ENCODE results near the gene TNS4. TPM values are rescaled to one million over a fixed set of nuclear protein-coding genes. Genes with fewer than 3 reads are reported as not detected.

TNS4 gene
- total and polyA plus RNA-seq, 2 of the 4 experiments (the other 2 are of a cell fraction) = not detected

DNA sequence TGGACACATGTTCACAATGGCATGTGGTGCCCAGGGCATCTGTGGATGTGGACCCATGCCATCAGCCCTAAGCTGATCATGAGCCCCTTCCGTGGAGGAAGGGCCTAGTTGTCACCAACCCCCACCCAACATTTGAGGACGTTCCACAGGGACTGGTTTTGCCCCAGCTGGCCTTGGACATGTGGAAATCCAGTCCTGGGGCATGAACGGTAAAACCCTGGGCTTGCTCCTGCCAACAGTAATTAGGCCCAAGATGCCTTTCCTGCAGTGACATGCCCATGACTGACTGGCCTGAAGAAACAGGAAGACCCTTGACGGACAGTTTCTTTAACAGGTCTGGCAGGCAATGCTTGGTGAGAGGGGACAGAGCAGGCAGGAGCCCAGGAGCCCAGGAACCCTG lies 7.7 kb downstream of the TNS4 start:
- H3K9me1 ChIP-seq (ENCODE audit: insufficient read depth, low read length) = peaks cover 22% of the 10 kb centered on the region
- peak overlapping the region; percentile 38 for H2BK5ac ChIP-seq (ENCODE audit: low read depth, low read length, poor library complexity, severe bottlenecking)
- peaks cover 30% of the 10 kb centered on the region for H3K4me1 ChIP-seq (ENCODE audit: control insufficient read depth, insufficient read depth, low read length)
- WGBS, 2 experiments (ENCODE audit: extremely low coverage in 2 of 2, insufficient read length in 1 of 2) = 80% methylated on average over 2 of the region's 4 CpGs; no CpG with 5 or more reads in 1 of the 2 experiments
- BruUV-seq (replicated peaks) = no TSS peak
- no peaks in the 10 kb centered on the region for H3K9me3 ChIP-seq (ENCODE audit: control insufficient read depth, insufficient read depth, low read length)
- TF ChIP-seq BHLHE40 (IDR thresholded peaks at IDR 0.05; ENCODE audit: low read depth, low read length) = no peak
- TF ChIP-seq POLR2A (IDR thresholded peaks at IDR 0.05; ENCODE audit: low read depth, low read length) = no peak
- TF ChIP-seq MAFK (IDR thresholded peaks at IDR 0.05; ENCODE audit: low read depth, low read length) = no peak
- TF ChIP-seq RFX5 (IDR thresholded peaks at IDR 0.05; ENCODE audit: low read depth, low read length) = no peak
- no peak for TF ChIP-seq RAD21 (IDR thresholded peaks at IDR 0.05; ENCODE audit: low read length)
- TF ChIP-seq NFE2L2 (IDR thresholded peaks at IDR 0.05; ENCODE audit: low read depth, low read length) = no peak
- TF ChIP-seq FOS (IDR thresholded peaks at IDR 0.05; ENCODE audit: low read depth, low read length) = no peak
- TF ChIP-seq MXI1 (IDR thresholded peaks at IDR 0.05; ENCODE audit: borderline replicate concordance, low read depth, low read length) = no peak
- TF ChIP-seq, protein P1, sequence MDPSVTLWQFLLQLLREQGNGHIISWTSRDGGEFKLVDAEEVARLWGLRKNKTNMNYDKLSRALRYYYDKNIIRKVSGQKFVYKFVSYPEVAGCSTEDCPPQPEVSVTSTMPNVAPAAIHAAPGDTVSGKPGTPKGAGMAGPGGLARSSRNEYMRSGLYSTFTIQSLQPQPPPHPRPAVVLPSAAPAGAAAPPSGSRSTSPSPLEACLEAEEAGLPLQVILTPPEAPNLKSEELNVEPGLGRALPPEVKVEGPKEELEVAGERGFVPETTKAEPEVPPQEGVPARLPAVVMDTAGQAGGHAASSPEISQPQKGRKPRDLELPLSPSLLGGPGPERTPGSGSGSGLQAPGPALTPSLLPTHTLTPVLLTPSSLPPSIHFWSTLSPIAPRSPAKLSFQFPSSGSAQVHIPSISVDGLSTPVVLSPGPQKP (IDR thresholded peaks at IDR 0.05; ENCODE audit: borderline replicate concordance, low read depth, low read length) = no peak
- no peak for TF ChIP-seq CHD1 (IDR thresholded peaks at IDR 0.05; ENCODE audit: low read depth, low read length)
- TF ChIP-seq, protein P2, sequence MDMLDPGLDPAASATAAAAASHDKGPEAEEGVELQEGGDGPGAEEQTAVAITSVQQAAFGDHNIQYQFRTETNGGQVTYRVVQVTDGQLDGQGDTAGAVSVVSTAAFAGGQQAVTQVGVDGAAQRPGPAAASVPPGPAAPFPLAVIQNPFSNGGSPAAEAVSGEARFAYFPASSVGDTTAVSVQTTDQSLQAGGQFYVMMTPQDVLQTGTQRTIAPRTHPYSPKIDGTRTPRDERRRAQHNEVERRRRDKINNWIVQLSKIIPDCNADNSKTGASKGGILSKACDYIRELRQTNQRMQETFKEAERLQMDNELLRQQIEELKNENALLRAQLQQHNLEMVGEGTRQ (IDR thresholded peaks at IDR 0.05; ENCODE audit: low read depth, low read length) = no peak
- no peak for TF ChIP-seq RCOR1 (IDR thresholded peaks at IDR 0.05; ENCODE audit: insufficient replicate concordance, low read length)
- TF ChIP-seq, protein P3, sequence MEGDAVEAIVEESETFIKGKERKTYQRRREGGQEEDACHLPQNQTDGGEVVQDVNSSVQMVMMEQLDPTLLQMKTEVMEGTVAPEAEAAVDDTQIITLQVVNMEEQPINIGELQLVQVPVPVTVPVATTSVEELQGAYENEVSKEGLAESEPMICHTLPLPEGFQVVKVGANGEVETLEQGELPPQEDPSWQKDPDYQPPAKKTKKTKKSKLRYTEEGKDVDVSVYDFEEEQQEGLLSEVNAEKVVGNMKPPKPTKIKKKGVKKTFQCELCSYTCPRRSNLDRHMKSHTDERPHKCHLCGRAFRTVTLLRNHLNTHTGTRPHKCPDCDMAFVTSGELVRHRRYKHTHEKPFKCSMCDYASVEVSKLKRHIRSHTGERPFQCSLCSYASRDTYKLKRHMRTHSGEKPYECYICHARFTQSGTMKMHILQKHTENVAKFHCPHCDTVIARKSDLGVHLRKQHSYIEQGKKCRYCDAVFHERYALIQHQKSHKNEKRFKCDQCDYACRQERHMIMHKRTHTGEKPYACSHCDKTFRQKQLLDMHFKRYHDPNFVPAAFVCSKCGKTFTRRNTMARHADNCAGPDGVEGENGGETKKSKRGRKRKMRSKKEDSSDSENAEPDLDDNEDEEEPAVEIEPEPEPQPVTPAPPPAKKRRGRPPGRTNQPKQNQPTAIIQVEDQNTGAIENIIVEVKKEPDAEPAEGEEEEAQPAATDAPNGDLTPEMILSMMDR (conservative IDR thresholded peaks at IDR 0.05; ENCODE audit: low read depth, low read length) = no peak
- no peak for TF ChIP-seq SMC3 (IDR thresholded peaks at IDR 0.05; ENCODE audit: low read depth, low read length)
- TF ChIP-seq MAZ (IDR thresholded peaks at IDR 0.05; ENCODE audit: borderline replicate concordance, low read depth, low read length) = no peak
- no peak for TF ChIP-seq CEBPB (IDR thresholded peaks at IDR 0.05; ENCODE audit: low read depth, low read length)
- dilution Hi-C loops (cut with HindIII; ENCODE audit: low sequenced_read_pairs, unreplicated experiment) (no loop called here), in situ Hi-C loops (cut with MboI; ENCODE audit: low sequenced_read_pairs) (no loop called here), intact Hi-C loops (cut with micrococcal nuclease) (no loop called here)
- no peak overlapping the region for H3K9ac ChIP-seq (ENCODE audit: low read depth, low read length)
- peak overlapping the region; percentile 12 for H4K5ac ChIP-seq (ENCODE audit: low read depth, low read length)
- H4K20me1 ChIP-seq (ENCODE audit: insufficient read depth, low read length) = no peaks in the 10 kb centered on the region
- no peaks in the 10 kb centered on the region; a peak in 1 of 4 replicates for H3K79me1 ChIP-seq (ENCODE audit: low read depth in 1 of 2, low read length in 2 of 2)
- H4K91ac ChIP-seq (ENCODE audit: insufficient read depth, low read depth, low read length) = peak overlapping the region; percentile 78
- peak overlapping the region; percentile 65; the same call in 1 of the 3 replicates for H2BK15ac ChIP-seq (ENCODE audit: low read depth, low read length)
- peak overlapping the region; percentile 6 for H2BK20ac ChIP-seq (ENCODE audit: low read depth, low read length)
- no peak for DNase-seq
- CTCF ChIA-PET = no interaction called here
- H3K36me3 ChIP-seq (ENCODE audit: control insufficient read depth, insufficient read depth, low read length) = no peaks in the 10 kb centered on the region
- no peak overlapping the region for H3K23ac ChIP-seq (ENCODE audit: low read depth, low read length)
- H3K4me3 ChIP-seq (ENCODE audit: insufficient read depth, low read depth, low read length) = no peak overlapping the region
- peak overlapping the region; percentile 45 for H3K18ac ChIP-seq (ENCODE audit: low read depth, low read length)
- H3K4me2 ChIP-seq (ENCODE audit: low read depth, low read length) = no peak overlapping the region
- H2AK5ac ChIP-seq (ENCODE audit: low read depth, low read length) = peak overlapping the region; percentile 71
- H2AFZ ChIP-seq (replicated peaks; ENCODE audit: low read length, poor library complexity) = no peak overlapping the region
- H3K56ac ChIP-seq (ENCODE audit: extremely low read depth, insufficient read depth, low read length) = no peak overlapping the region
- ATAC-seq (ENCODE audit: low read depth) = no peak
- peak overlapping the region; percentile 9; the same call in 1 of the 2 replicates for H3K14ac ChIP-seq (replicated peaks; ENCODE audit: low read depth, low read length)
- POLR2A ChIA-PET (ENCODE audit: unreplicated experiment) = no interaction called here
- H2BK120ac ChIP-seq (ENCODE audit: low read depth, low read length) = peak overlapping the region; percentile 48; the same call in 1 of the 2 replicates
- no peak overlapping the region for H3K27ac ChIP-seq (ENCODE audit: insufficient read depth, low read length)
- H4K8ac ChIP-seq (ENCODE audit: low read depth in 2 of 2, low read length in 2 of 2) = peak overlapping the region in 1 of 2 experiments; percentile 52; a peak in 1 of 4 replicates
- no peak overlapping the region for H2AK9ac ChIP-seq (replicated peaks; ENCODE audit: low read depth, low read length, poor library complexity)
- peak overlapping the region; percentile 31; the same call in 1 of the 2 replicates for H3K4ac ChIP-seq (ENCODE audit: low read depth, low read length)
- H3K27me3 ChIP-seq (ENCODE audit: control insufficient read depth, insufficient read depth, low read length) = no peaks in the 10 kb centered on the region
